DMS153 treated with DMSO at 0.1 percent for 48 hours (cell line): ENCODE results near the gene FAM163B.

Experiments
- DNase-seq: peaks from one replicate; lab custom pipeline; 2025; ENCODE audit not compliant: unreplicated experiment; lab: John Stamatoyannopoulos, UW

Gene FAM163B

GRCh38 chr9:133609311-133610098 is at the start of gene FAM163B:
Gene FAM163B, minus strand, starts transcription at chr9:133609389. Its CDS starts 29,166 bp downstream, at chr9:133580223.
- no peak for DNase-seq

- DNase-seq, result peak; percentile 17
Measured at GRCh38 chr9:133657120-133657661, 48.0 kb upstream of the FAM163B start.

- no peak for DNase-seq
Measured at GRCh38 chr9:133656211-133657119, 47.3 kb upstream of the FAM163B start.

GRCh38 chr9:133655701-133656100 is 46.5 kb upstream of the FAM163B start:
- DNase-seq, result no peak

GRCh38 chr9:133654736-133655657 is 45.8 kb upstream of the FAM163B start:
- DNase-seq, result no peak

GRCh38 chr9:133653638-133654037 is 44.4 kb upstream of the FAM163B start:
- no peak for DNase-seq

GRCh38 chr9:133650026-133650425 is 40.8 kb upstream of the FAM163B start:
- no peak for DNase-seq

GRCh38 chr9:133649194-133649593 is 40.0 kb upstream of the FAM163B start:
- DNase-seq, result no peak

GRCh38 chr9:133647765-133648469 is 38.7 kb upstream of the FAM163B start:
- DNase-seq, result no peak

- no peak for DNase-seq
Measured at GRCh38 chr9:133647148-133647547, 38.0 kb upstream of the FAM163B start.

GRCh38 chr9:133645021-133645765 is 36.0 kb upstream of the FAM163B start:
- no peak for DNase-seq

- no peak for DNase-seq
Measured at GRCh38 chr9:133643978-133644760, 35.0 kb upstream of the FAM163B start.

GRCh38 chr9:133643362-133643755 is 34.2 kb upstream of the FAM163B start:
- DNase-seq, result no peak

- DNase-seq, result no peak
Measured at GRCh38 chr9:133642708-133643361, 33.6 kb upstream of the FAM163B start.

- no peak for DNase-seq
Measured at GRCh38 chr9:133641861-133642595, 32.8 kb upstream of the FAM163B start.

GRCh38 chr9:133641396-133641655 is 32.1 kb upstream of the FAM163B start:
- DNase-seq, result no peak

GRCh38 chr9:133640580-133641395 is 31.6 kb upstream of the FAM163B start:
- DNase-seq, result no peak
